Stomach smooth muscle (tissue), 2 donors: ENCODE results near the gene KIF12.
"Not testable (repeated sequence)": the region's sequence is repeated elsewhere in the genome, so short reads cannot be mapped to it uniquely, and the experiment has no call there.

Experiments used
- H3K27ac ChIP-seq: one replicate; pipeline ENCODE4 v1.7.0; 2013; ENCODE audit warnings: mild to moderate bottlenecking, low read length, inconsistent platforms
- H3K27me3 ChIP-seq, 2 donors: one replicate each; pipeline ENCODE4 v1.7.0; 2013; ENCODE audit warnings: low read length in 2 of 2; ENCODE audit not compliant: insufficient read depth in 2 of 2, control insufficient read depth in 1 of 2
- H3K36me3 ChIP-seq, 2 donors: one replicate each; pipeline ENCODE4 v1.7.0; 2013; ENCODE audit warnings: low read length in 2 of 2; ENCODE audit not compliant: control insufficient read depth in 2 of 2, insufficient read depth in 2 of 2
- H3K4me1 ChIP-seq: one replicate; pipeline ENCODE4 v1.7.0; 2013; ENCODE audit warnings: low read length; ENCODE audit not compliant: control insufficient read depth, insufficient read depth
- H3K4me3 ChIP-seq, 2 donors: one replicate each; pipeline ENCODE4 v1.7.0; 2013; ENCODE audit warnings: low read length in 2 of 2
- H3K9ac ChIP-seq, 2 donors: one replicate each; pipeline ENCODE4 v1.7.0; 2013; ENCODE audit warnings: low read length in 2 of 2, mild to moderate bottlenecking in 1 of 2
- H3K9me3 ChIP-seq, 2 donors: one replicate each; pipeline ENCODE4 v1.7.0; 2013; ENCODE audit warnings: low read length in 2 of 2; ENCODE audit not compliant: control insufficient read depth in 2 of 2
- donor health status: healthy.
- donor health status: Pancreatic carcinoma.

KIF12 gene

GRCh38 chr9:114082763-114083412, 16.2 kb downstream of the KIF12 start:
- not testable (repeated sequence) for H3K9me3 ChIP-seq, H3K4me3 ChIP-seq, H3K9ac ChIP-seq, H3K27me3 ChIP-seq, H3K36me3 ChIP-seq, H3K4me1 ChIP-seq, H3K27ac ChIP-seq

- H3K9me3 ChIP-seq = no peaks in the 10 kb centered on the region
- H3K4me1 ChIP-seq = peaks cover 7% of the 10 kb centered on the region
- no peaks in the 10 kb centered on the region for H3K36me3 ChIP-seq
- no peak overlapping the region for H3K27ac ChIP-seq
- H3K9ac ChIP-seq = no peak overlapping the region
- H3K4me3 ChIP-seq = no peak overlapping the region
- H3K27me3 ChIP-seq = peaks cover 5 to 7% of the 10 kb centered on the region in 2 donors
These were observed 16.9 kb downstream of the KIF12 start for GRCh38 chr9:114082017-114082762.

GRCh38 chr9:114081441-114082016, 17.6 kb downstream of the KIF12 start:
- no peak overlapping the region for H3K27ac ChIP-seq
- H3K9me3 ChIP-seq = no peaks in the 10 kb centered on the region
- no peak overlapping the region for H3K9ac ChIP-seq
- no peaks in the 10 kb centered on the region for H3K36me3 ChIP-seq
- H3K4me3 ChIP-seq = no peak overlapping the region
- H3K4me1 ChIP-seq = peaks cover 7% of the 10 kb centered on the region
- peaks cover 5 to 7% of the 10 kb centered on the region in 2 donors for H3K27me3 ChIP-seq

- Histone ChIP-seq H3K9me3 (no peaks in the 10 kb centered on the region), H3K4me1 (peaks cover 7% of the 10 kb centered on the region), H3K27ac (no peak overlapping the region), H3K9ac (no peak overlapping the region), H3K36me3 (no peaks in the 10 kb centered on the region), H3K4me3 (no peak overlapping the region), H3K27me3 (peaks cover 5 to 7% of the 10 kb centered on the region in 2 donors)
These were observed 18.2 kb downstream of the KIF12 start for GRCh38 chr9:114080773-114081440.

- peaks cover 5 to 7% of the 10 kb centered on the region in 2 donors for H3K27me3 ChIP-seq
- H3K27ac ChIP-seq = no peak overlapping the region
- H3K36me3 ChIP-seq = no peaks in the 10 kb centered on the region
- no peaks in the 10 kb centered on the region for H3K9me3 ChIP-seq
- peaks cover 7% of the 10 kb centered on the region for H3K4me1 ChIP-seq
- no peak overlapping the region for H3K4me3 ChIP-seq
- H3K9ac ChIP-seq = no peak overlapping the region
These were observed 18.8 kb downstream of the KIF12 start for GRCh38 chr9:114080195-114080772.

GRCh38 chr9:114078781-114079156, 20.3 kb downstream of the KIF12 start:
- H3K27ac ChIP-seq = no peak overlapping the region
- H3K9me3 ChIP-seq = no peaks in the 10 kb centered on the region
- no peaks in the 10 kb centered on the region for H3K36me3 ChIP-seq
- peaks cover 5 to 7% of the 10 kb centered on the region in 2 donors for H3K27me3 ChIP-seq
- no peak overlapping the region for H3K4me3 ChIP-seq
- H3K4me1 ChIP-seq = peaks cover 3% of the 10 kb centered on the region
- no peak overlapping the region for H3K9ac ChIP-seq

GRCh38 chr9:114078021-114078780, 20.9 kb downstream of the KIF12 start, which contains the start of gene AMBP:
Gene AMBP, minus strand, starts transcription at chr9:114078300. Its CDS starts 91 bp downstream, at chr9:114078209.
- peaks cover 5 to 7% of the 10 kb centered on the region in 2 donors for H3K27me3 ChIP-seq

GRCh38 chr9:114077162-114077837, 21.8 kb downstream of the KIF12 start:
- H3K9me3 ChIP-seq = no peaks in the 10 kb centered on the region
- peaks cover 3% of the 10 kb centered on the region for H3K4me1 ChIP-seq
- H3K9ac ChIP-seq = no peak overlapping the region
- no peaks in the 10 kb centered on the region for H3K36me3 ChIP-seq
- H3K27me3 ChIP-seq = peaks cover 5 to 7% of the 10 kb centered on the region in 2 donors
- H3K27ac ChIP-seq = no peak overlapping the region
- H3K4me3 ChIP-seq = no peak overlapping the region

More at GRCh38 chr9:114078021-114078780, 20.9 kb downstream of the KIF12 start, which contains the start of gene AMBP:
- Histone ChIP-seq H3K9ac (no peak within 1 kb of the TSS), H3K4me1 (peaks cover 3% of the 10 kb centered on the region), H3K36me3 (no peaks in the 10 kb centered on the region), H3K9me3 (no peaks in the 10 kb centered on the region), H3K27ac (no peak within 1 kb of the TSS), H3K4me3 (no peak within 1 kb of the TSS)

GRCh38 chr9:114076237-114077161, 22.6 kb downstream of the KIF12 start:
- H3K4me1 ChIP-seq = peaks cover 3% of the 10 kb centered on the region
- no peak overlapping the region for H3K4me3 ChIP-seq
- no peaks in the 10 kb centered on the region for H3K36me3 ChIP-seq
- peaks cover 5 to 7% of the 10 kb centered on the region in 2 donors for H3K27me3 ChIP-seq
- H3K9ac ChIP-seq = no peak overlapping the region
- H3K9me3 ChIP-seq = no peaks in the 10 kb centered on the region
- no peak overlapping the region for H3K27ac ChIP-seq
